KG1 (cell line): ENCODE measurements around the gene BICC1.
"Not testable (repeated sequence)": the region's sequence is repeated elsewhere in the genome, so short reads cannot be mapped to it uniquely, and the experiment has no call there.

Experiments used
- DNase-seq: peaks from one replicate; lab custom pipeline; 2025; lab: John Stamatoyannopoulos, UW

Gene BICC1

DNA sequence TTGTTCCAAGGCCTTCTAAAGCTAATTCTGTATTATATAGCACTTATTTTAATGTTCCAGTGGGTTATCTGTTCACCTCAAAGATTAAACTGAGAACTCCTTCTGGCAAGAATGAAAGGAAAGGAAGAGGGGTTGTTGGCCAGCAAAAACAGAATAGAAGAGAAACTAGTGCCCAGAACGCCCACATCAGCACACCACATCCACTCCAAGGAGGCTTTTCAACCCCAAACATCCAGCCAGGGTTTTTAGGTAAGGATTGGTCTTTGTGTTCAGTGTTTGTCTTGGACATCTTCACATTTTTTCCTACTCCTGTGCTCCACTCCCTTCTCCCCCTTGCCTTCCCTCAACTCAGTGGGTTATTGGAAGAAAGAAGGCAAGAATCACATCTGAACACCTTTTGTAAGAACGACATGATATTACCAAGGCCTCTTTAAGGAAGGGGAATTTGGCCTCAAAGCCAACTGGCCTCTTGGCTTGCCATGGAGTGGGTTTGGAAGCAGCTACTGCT is 55.8 kb downstream of the BICC1 start:
- DNase-seq, result no peak

GRCh38 chr10:58570307-58570723 is 57.6 kb downstream of the BICC1 start:
- DNase-seq, result no peak

GRCh38 chr10:58570979-58571378 is 58.3 kb downstream of the BICC1 start:
- no peak for DNase-seq

GRCh38 chr10:58573144-58573543 is 60.5 kb downstream of the BICC1 start:
- DNase-seq, result no peak

DNA sequence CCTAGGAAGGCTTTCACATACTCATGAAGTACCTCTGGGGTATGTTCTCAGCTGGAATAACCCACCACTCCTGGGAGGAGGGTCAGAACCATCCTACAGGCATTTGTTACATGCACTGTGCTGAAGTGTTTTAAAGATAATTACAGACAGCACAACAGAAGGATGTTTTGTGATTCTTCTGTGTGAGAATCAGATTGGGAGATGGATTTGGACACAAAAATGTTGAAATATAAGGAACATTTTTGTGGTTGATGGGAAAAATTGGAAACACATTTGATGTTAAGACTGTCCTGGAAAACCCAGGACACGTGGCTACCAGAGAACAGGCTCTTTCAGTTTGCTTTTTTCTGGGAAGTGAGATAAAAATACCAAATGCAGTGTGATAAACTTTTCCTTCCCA is 61.4 kb downstream of the BICC1 start:
- DNase-seq, result no peak

DNA sequence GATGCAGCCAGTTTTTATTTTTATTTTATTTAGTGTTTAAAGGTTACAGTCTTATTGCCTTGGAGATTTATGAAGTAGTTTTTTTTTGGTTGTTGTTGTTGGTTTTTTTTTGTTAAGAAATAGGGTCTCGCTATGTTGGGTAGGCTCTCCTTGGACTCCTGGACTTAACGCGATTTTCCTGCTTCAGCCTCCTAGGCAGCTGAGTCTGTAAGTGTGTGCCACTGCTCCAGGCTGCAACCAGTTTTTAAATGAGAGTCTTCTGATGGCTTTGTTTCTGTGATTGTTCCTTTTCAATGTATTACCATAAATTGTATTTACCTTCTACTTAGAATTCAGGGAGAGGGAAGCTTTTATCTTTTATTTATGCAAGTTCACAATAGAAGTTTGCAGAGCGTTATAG is 62.8 kb downstream of the BICC1 start:
- no peak for DNase-seq

GRCh38 chr10:58576751-58577436 is 64.2 kb downstream of the BICC1 start:
- DNase-seq, result no peak

GRCh38 chr10:58577437-58577777 is 64.7 kb downstream of the BICC1 start:
- no peak for DNase-seq

- no peak for DNase-seq
These were observed 65.7 kb downstream of the BICC1 start for GRCh38 chr10:58578366-58578765.

DNA sequence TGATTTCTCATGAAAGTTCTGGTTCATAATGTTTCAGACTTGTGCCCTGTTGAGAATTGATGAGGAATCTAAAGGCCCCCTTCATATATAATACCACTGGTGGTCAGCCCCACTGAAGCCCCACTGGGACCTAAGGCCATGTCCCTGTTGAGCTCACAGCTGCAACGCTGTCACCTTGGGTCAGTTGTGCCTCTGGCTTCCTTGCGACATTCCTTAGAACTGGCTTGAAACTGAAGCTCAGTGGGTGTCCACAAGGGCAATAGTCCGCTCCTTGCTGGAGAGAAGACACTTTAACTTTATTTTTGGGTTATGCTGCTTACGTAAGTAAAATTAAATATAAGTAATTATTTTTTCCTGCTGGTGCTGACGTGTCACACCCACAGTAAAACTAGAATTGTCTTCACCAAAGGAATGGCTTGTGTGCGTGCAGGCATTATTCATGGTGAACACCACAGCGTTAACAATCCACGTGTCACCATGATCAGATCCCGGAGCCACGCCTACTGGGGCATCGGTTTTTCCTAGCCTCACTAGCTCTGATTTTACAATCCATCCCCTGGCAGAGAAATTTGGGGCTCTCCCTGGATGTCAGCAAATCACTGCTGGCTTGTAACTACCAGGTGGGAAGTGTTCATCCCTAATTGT is 66.5 kb downstream of the BICC1 start:
- no peak for DNase-seq

GRCh38 chr10:58582045-58582444 is 69.4 kb downstream of the BICC1 start:
- no peak for DNase-seq

DNA sequence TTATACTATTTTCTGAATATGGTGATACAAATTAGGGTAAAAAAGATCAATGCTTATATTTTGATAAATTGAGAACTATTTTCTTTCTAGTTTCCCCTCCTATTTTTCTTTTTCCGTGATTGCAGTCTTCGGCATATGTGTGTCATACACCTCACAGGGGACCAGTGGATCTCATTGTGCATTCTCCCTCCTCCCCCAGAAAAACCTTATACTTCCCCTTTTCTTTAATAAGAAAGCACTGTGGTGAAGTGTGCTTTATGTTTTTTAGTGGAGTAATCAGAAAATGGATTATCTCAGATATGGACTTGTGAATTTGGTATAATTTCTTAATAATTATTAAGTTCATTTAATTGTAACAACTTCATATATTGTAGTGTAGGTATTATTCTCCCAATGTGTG is 72.8 kb downstream of the BICC1 start:
- no peak for DNase-seq

GRCh38 chr10:58586282-58587245 is 73.9 kb downstream of the BICC1 start:
- no peak for DNase-seq

GRCh38 chr10:58587676-58588075 is 75.0 kb downstream of the BICC1 start:
- no peak for DNase-seq

GRCh38 chr10:58588673-58589265 is 76.1 kb downstream of the BICC1 start:
- DNase-seq, result no peak

DNA sequence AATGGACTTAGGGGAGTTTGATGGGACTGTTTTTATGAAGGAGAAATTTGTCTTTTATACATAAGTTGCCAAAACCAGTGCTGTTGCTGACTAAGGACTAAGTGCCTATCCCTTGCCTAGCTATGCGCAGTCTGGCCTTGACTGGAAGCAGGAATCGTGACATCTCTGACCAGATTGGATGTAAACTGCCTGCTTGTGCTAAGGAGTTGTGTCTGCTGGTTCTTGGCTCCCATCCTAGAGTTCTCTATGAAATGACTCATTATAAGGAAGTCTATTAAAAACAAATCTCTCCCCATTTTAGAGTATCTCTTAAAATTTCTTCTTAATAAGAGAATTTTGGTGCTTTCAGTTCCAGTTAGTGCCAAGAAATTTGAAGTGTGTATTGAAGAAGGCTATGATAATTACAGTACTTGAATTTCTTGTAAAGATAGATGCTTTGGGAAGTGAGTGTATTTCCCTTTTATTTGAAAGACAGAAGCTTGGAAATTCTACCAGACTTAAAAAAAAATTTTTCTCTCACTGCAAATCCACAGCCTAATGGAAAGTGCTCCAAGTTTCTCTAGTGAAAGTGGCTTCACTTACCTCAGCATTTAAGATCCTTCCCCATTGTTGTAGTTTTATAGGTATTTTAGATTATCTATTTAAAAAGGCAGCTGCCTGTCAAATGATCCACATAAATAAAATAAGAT is 77.6 kb downstream of the BICC1 start:
- DNase-seq, result no peak

GRCh38 chr10:58590924-58591323 is 78.3 kb downstream of the BICC1 start:
- no peak for DNase-seq

- DNase-seq, result no peak
These were observed 80.3 kb downstream of the BICC1 start for GRCh38 chr10:58593008-58593407.

DNA sequence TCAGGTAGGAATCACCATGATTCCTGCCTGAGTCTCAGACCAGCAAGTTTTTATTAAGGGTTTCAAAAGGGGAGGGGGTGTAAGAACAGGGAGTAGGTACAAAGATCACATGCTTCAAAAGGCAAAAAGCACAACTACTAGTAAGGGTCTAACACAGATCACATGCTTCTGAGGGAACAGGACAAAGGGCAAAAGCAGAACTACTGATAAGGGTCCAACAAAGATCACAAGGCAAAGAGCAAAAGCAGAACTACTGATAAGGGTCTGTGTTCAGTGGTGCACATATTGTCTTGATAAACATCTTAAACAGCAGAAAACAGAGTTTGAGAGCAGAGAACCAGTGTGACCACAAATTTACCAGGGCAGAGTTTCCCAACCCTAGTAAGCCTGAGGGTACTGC is 84.5 kb downstream of the BICC1 start:
- DNase-seq, result not testable (repeated sequence)

GRCh38 chr10:58599927-58600553 is 87.4 kb downstream of the BICC1 start:
- no peak for DNase-seq

GRCh38 chr10:58608351-58608750 is 95.7 kb downstream of the BICC1 start:
- no peak for DNase-seq
